PFSK-1 (cell line): ENCODE results near the gene MET.

Experiments used
- FOXP2 ChIP-seq: optimal IDR thresholded peaks from 2 replicates; pipeline ENCODE3; 2011; ENCODE audit warnings: borderline replicate concordance, control low read depth, inconsistent platforms; ENCODE audit not compliant: insufficient read depth; ENCODE audit errors: extremely low read length, extremely low read depth
- POLR2AphosphoS5 ChIP-seq: IDR thresholded peaks from 2 replicates; pipeline ENCODE4 v1.6.1; 2012; ENCODE audit warnings: low read depth, mild to moderate bottlenecking, control low read depth, low read length, moderate library complexity
- REST ChIP-seq, 2 experiments: IDR thresholded peaks; 2 replicates each; pipeline versions ENCODE4 v1.6.1 to v1.8.0; 2011 to 2012; ENCODE audit warnings: low read depth in 2 of 2, low read length in 2 of 2, control low read depth in 1 of 2, inconsistent platforms in 1 of 2, mild to moderate bottlenecking in 1 of 2, moderate library complexity in 1 of 2; ENCODE audit not compliant: insufficient read depth in 1 of 2
- SIN3A ChIP-seq: IDR thresholded peaks from 2 replicates; pipeline ENCODE4 v1.6.1; 2012; ENCODE audit warnings: mild to moderate bottlenecking, low read length, moderate library complexity, borderline replicate concordance; ENCODE audit not compliant: insufficient read depth
- TAF1 ChIP-seq: IDR thresholded peaks from 2 replicates; pipeline ENCODE4 v1.6.1; 2012; ENCODE audit warnings: low read length, control low read depth, borderline replicate concordance; ENCODE audit not compliant: insufficient read depth

- no peak for TF ChIP-seq POLR2AphosphoS5
- TF ChIP-seq REST (IDR thresholded peaks at IDR 0.05; ENCODE audit: insufficient read depth in 1 of 2, low read depth in 2 of 2, low read length in 2 of 2), result no peak
- TF ChIP-seq FOXP2, result no peak
- no peak for TF ChIP-seq SIN3A
- TF ChIP-seq TAF1, result no peak
Measured at GRCh38 chr7:116705419-116705818, 33.4 kb downstream of the MET start.
